GM18511 (cell line): Measurements from ENCODE around the gene MEIS2.
A peak's percentile ranks its signal among the peaks of the same experiment; 100 is the strongest.

Experiments used
- ATAC-seq: cut with Tn5 transposase; IDR thresholded peaks from one replicate; pipeline ENCODE4 v1.9.1; 2021; ENCODE audit warnings: mild to moderate bottlenecking, moderate library complexity; ENCODE audit not compliant: unreplicated experiment

The MEIS2 gene

GRCh38 chr15:36882056-36882455 is 218.3 kb downstream of the MEIS2 start:
- ATAC-seq = no peak

GRCh38 chr15:36881516-36881915 is 218.8 kb downstream of the MEIS2 start:
- no peak for ATAC-seq

GRCh38 chr15:36880913-36881460 is 219.4 kb downstream of the MEIS2 start:
- no peak for ATAC-seq

GRCh38 chr15:36880224-36880912 is 220.0 kb downstream of the MEIS2 start:
- no peak for ATAC-seq

- no peak for ATAC-seq
Measured at GRCh38 chr15:36879568-36880222, 220.7 kb downstream of the MEIS2 start.

GRCh38 chr15:36878684-36879262 is 221.6 kb downstream of the MEIS2 start:
- peak; percentile 4 for ATAC-seq

- ATAC-seq = peak; percentile 70
Measured at GRCh38 chr15:36877796-36878683, 222.3 kb downstream of the MEIS2 start.

- ATAC-seq = no peak
Measured at GRCh38 chr15:36877294-36877693, 223.1 kb downstream of the MEIS2 start.

- ATAC-seq = no peak
Measured at GRCh38 chr15:36875740-36876334, 224.5 kb downstream of the MEIS2 start.

- ATAC-seq = no peak
Measured at GRCh38 chr15:36874930-36875329, 225.4 kb downstream of the MEIS2 start.

- no peak for ATAC-seq
Measured at GRCh38 chr15:36867436-36867835, 232.9 kb downstream of the MEIS2 start.

GRCh38 chr15:36866896-36867295 is 233.5 kb downstream of the MEIS2 start:
- no peak for ATAC-seq

- ATAC-seq = no peak
Measured at GRCh38 chr15:36863570-36863969, 236.8 kb downstream of the MEIS2 start.

GRCh38 chr15:36860792-36861191 is 239.6 kb downstream of the MEIS2 start:
- no peak for ATAC-seq

GRCh38 chr15:36858423-36858822 is 241.9 kb downstream of the MEIS2 start:
- ATAC-seq = no peak

- ATAC-seq = no peak
Measured at GRCh38 chr15:36856339-36856973, 243.9 kb downstream of the MEIS2 start.

- no peak for ATAC-seq
Measured at GRCh38 chr15:36850864-36851263, 249.5 kb downstream of the MEIS2 start.

GRCh38 chr15:36845270-36845669 is 255.1 kb downstream of the MEIS2 start:
- ATAC-seq = no peak

GRCh38 chr15:36844534-36844998 is 255.8 kb downstream of the MEIS2 start:
- ATAC-seq = no peak

GRCh38 chr15:36843822-36844221 is 256.5 kb downstream of the MEIS2 start:
- no peak for ATAC-seq
